Measurements from ENCODE around the gene TMEM63C.

TMEM63C gene

GRCh38 chr14:77284066-77284465, 102.5 kb downstream of the TMEM63C start:
- no peak overlapping the region for H2AFZ ChIP-seq (ENCODE audit: low read length)
- no peak overlapping the region for H3K4me3 ChIP-seq (ENCODE audit: low read length)
- no peaks in the 10 kb centered on the region for H3F3A ChIP-seq (ENCODE audit: insufficient read depth, low read length)
- H3K27ac ChIP-seq (ENCODE audit: low read length): no peak overlapping the region
- H3K27me3 ChIP-seq (replicated peaks; ENCODE audit: insufficient read depth, low read length): no peaks in the 10 kb centered on the region
- TF ChIP-seq CTCF (IDR thresholded peaks at IDR 0.05; ENCODE audit: low read length) (no peak), EZH2phosphoT487 (IDR thresholded peaks at IDR 0.05; ENCODE audit: low read length) (no peak), EZH2 (optimal IDR thresholded peaks at IDR 0.05; ENCODE audit: low read depth, low read length) (no peak)
- H3K4me1 ChIP-seq (ENCODE audit: low read length): no peaks in the 10 kb centered on the region
- no peaks in the 10 kb centered on the region for H4K20me1 ChIP-seq (ENCODE audit: insufficient read depth, low read length)
- no peak overlapping the region for H3K9ac ChIP-seq (ENCODE audit: low read length)
- no peaks in the 10 kb centered on the region for H3K9me2 ChIP-seq (replicated peaks; ENCODE audit: insufficient read depth, low read length)
- no peaks in the 10 kb centered on the region for H3K36me3 ChIP-seq (replicated peaks; ENCODE audit: insufficient read depth, low read length)
- no peaks in the 10 kb centered on the region for H3K79me2 ChIP-seq (ENCODE audit: low read length)
- DNase-seq: no peak
- no peak overlapping the region for H3K4me2 ChIP-seq (ENCODE audit: low read depth, low read length)
- no peaks in the 10 kb centered on the region for H3K9me3 ChIP-seq (replicated peaks; ENCODE audit: insufficient read depth, low read length)

GRCh38 chr14:77284466-77284865, 102.9 kb downstream of the TMEM63C start:
- no peak for DNase-seq
- Histone ChIP-seq H2AFZ (ENCODE audit: low read length) (no peak overlapping the region), H3K27me3 (replicated peaks; ENCODE audit: insufficient read depth, low read length) (no peaks in the 10 kb centered on the region), H3K4me3 (ENCODE audit: low read length) (no peak overlapping the region), H4K20me1 (ENCODE audit: insufficient read depth, low read length) (no peaks in the 10 kb centered on the region), H3F3A (ENCODE audit: insufficient read depth, low read length) (no peaks in the 10 kb centered on the region), H3K9me2 (replicated peaks; ENCODE audit: insufficient read depth, low read length) (no peaks in the 10 kb centered on the region), H3K27ac (ENCODE audit: low read length) (no peak overlapping the region), H3K9me3 (replicated peaks; ENCODE audit: insufficient read depth, low read length) (no peaks in the 10 kb centered on the region), H3K36me3 (replicated peaks; ENCODE audit: insufficient read depth, low read length) (no peaks in the 10 kb centered on the region), H3K4me2 (ENCODE audit: low read depth, low read length) (no peak overlapping the region), H3K9ac (ENCODE audit: low read length) (no peak overlapping the region), H3K4me1 (ENCODE audit: low read length) (no peaks in the 10 kb centered on the region), H3K79me2 (ENCODE audit: low read length) (no peaks in the 10 kb centered on the region)
- TF ChIP-seq EZH2phosphoT487 (IDR thresholded peaks at IDR 0.05; ENCODE audit: low read length) (no peak), EZH2 (optimal IDR thresholded peaks at IDR 0.05; ENCODE audit: low read depth, low read length) (no peak), CTCF (IDR thresholded peaks at IDR 0.05; ENCODE audit: low read length) (no peak)

- DNase-seq: no peak
- TF ChIP-seq CTCF (IDR thresholded peaks at IDR 0.05; ENCODE audit: low read length): no peak
- TF ChIP-seq EZH2phosphoT487 (IDR thresholded peaks at IDR 0.05; ENCODE audit: low read length): no peak
- no peak for TF ChIP-seq EZH2 (optimal IDR thresholded peaks at IDR 0.05; ENCODE audit: low read depth, low read length)
Measured at GRCh38 chr14:77286576-77286975, 105.0 kb downstream of the TMEM63C start.

More at GRCh38 chr14:77286576-77286975, 105.0 kb downstream of the TMEM63C start:
- H3K27ac ChIP-seq (ENCODE audit: low read length): no peak overlapping the region
- no peaks in the 10 kb centered on the region for H3K27me3 ChIP-seq (replicated peaks; ENCODE audit: insufficient read depth, low read length)
- no peak overlapping the region for H3K4me3 ChIP-seq (ENCODE audit: low read length)
- no peak overlapping the region for H2AFZ ChIP-seq (ENCODE audit: low read length)
- H3K79me2 ChIP-seq (ENCODE audit: low read length): no peaks in the 10 kb centered on the region
- no peak overlapping the region for H3K9ac ChIP-seq (ENCODE audit: low read length)
- H3K4me1 ChIP-seq (ENCODE audit: low read length): no peaks in the 10 kb centered on the region
- H3K36me3 ChIP-seq (replicated peaks; ENCODE audit: insufficient read depth, low read length): no peaks in the 10 kb centered on the region
- no peak overlapping the region for H3K4me2 ChIP-seq (ENCODE audit: low read depth, low read length)
- no peaks in the 10 kb centered on the region for H4K20me1 ChIP-seq (ENCODE audit: insufficient read depth, low read length)
- H3K9me2 ChIP-seq (replicated peaks; ENCODE audit: insufficient read depth, low read length): no peaks in the 10 kb centered on the region
- no peaks in the 10 kb centered on the region for H3K9me3 ChIP-seq (replicated peaks; ENCODE audit: insufficient read depth, low read length)
- H3F3A ChIP-seq (ENCODE audit: insufficient read depth, low read length): no peaks in the 10 kb centered on the region

Data from MM.1S (cell line).